Measurements from ENCODE around the gene MORN3. TPM values are rescaled to one million over a fixed set of nuclear protein-coding genes. Genes with fewer than 3 reads are reported as not detected.
"Not testable (repeated sequence)": the region's sequence is repeated elsewhere in the genome, so short reads cannot be mapped to it uniquely, and the experiment has no call there.

Gene MORN3
- total and polyA plus RNA-seq, 11 donors, result 0.07 to 0.27 (median 0.18) TPM; not detected in 4

GRCh38 chr12:121641343-121641630, 28.2 kb downstream of the MORN3 start:
- no peaks in the 10 kb centered on the region for H3K27me3 ChIP-seq
- ATAC-seq (no peak), DNase-seq (no peak)
- no peak overlapping the region for H3K4me3 ChIP-seq
- peaks cover 0 to 18% (median 0%) of the 10 kb centered on the region in 12 donors for H3K4me1 ChIP-seq
- no peak overlapping the region for H3K27ac ChIP-seq
- H3K36me3 ChIP-seq, result peaks cover 0 to 23% (median 10%) of the 10 kb centered on the region in 9 donors
- H3K9me3 ChIP-seq, result no peaks in the 10 kb centered on the region
- intact Hi-C loops (cut with DNase I), result no loop called here
- no peak for TF ChIP-seq POLR2A (IDR thresholded peaks at IDR 0.05)
- TF ChIP-seq CTCF (IDR thresholded peaks at IDR 0.05), result no peak
- 94 to 98% (median 96%) methylated on average over 18 of the region's 18 CpGs for WGBS, 4 donors

GRCh38 chr12:121638298-121639202, 30.9 kb downstream of the MORN3 start:
- TF ChIP-seq POLR2A (IDR thresholded peaks at IDR 0.05) (no peak), CTCF (IDR thresholded peaks at IDR 0.05) (no peak)
- no peak for DNase-seq
- H3K9me3 ChIP-seq, result no peaks in the 10 kb centered on the region
- H3K27me3 ChIP-seq, result no peaks in the 10 kb centered on the region
- WGBS, 4 donors, result 95 to 97% (median 95%) methylated on average over 8 to 14 of the region's 14 CpGs
- peaks cover 0 to 23% (median 10%) of the 10 kb centered on the region in 9 donors for H3K36me3 ChIP-seq
- no peak for ATAC-seq
- H3K4me1 ChIP-seq, result peaks cover 0 to 18% (median 0%) of the 10 kb centered on the region in 12 donors
- H3K27ac ChIP-seq, result peak overlapping the region in 1 of 12 donors; percentile 85
- intact Hi-C loops (cut with DNase I), result no loop called here
- no peak overlapping the region for H3K4me3 ChIP-seq

GRCh38 chr12:121637231-121637914, 32.1 kb downstream of the MORN3 start:
- intact Hi-C loops (cut with DNase I), result no loop called here
- Histone ChIP-seq H3K9me3 (no peaks in the 10 kb centered on the region), H3K27ac (peak overlapping the region in 1 of 12 donors; percentile 85), H3K27me3 (no peaks in the 10 kb centered on the region), H3K4me3 (no peak overlapping the region), H3K36me3 (peaks cover 0 to 15% (median 9%) of the 10 kb centered on the region in 9 donors), H3K4me1 (peaks cover 0 to 29% (median 5%) of the 10 kb centered on the region in 12 donors)
- ATAC-seq (peak in 2 of 4 donors; percentile 52 to 66), DNase-seq (peak in 3 of 5 donors; percentile 33 to 72 (median 38))
- no peak for TF ChIP-seq CTCF (IDR thresholded peaks at IDR 0.05)
- no peak for TF ChIP-seq POLR2A (IDR thresholded peaks at IDR 0.05)
- WGBS, 4 donors, result 74 to 85% (median 78%) methylated on average over 9 to 10 of the region's 10 CpGs

GRCh38 chr12:121634836-121635235, 34.6 kb downstream of the MORN3 start:
- H3K4me1 ChIP-seq, result peaks cover 0 to 53% (median 8%) of the 10 kb centered on the region in 12 donors
- H3K27ac ChIP-seq, result no peak overlapping the region
- no peaks in the 10 kb centered on the region for H3K36me3 ChIP-seq
- ATAC-seq, result no peak
- TF ChIP-seq CTCF (IDR thresholded peaks at IDR 0.05), result no peak
- WGBS, 4 donors, result 71 to 87% (median 82%) methylated on average over 12 to 13 of the region's 13 CpGs
- no peaks in the 10 kb centered on the region for H3K27me3 ChIP-seq
- no peak overlapping the region for H3K4me3 ChIP-seq
- intact Hi-C loops (cut with DNase I), result loop anchor here in 2 of 10 donors (5.0 kb wide), 2 partner anchors 32 to 42 kb away; partner anchors contain the start of gene MORN3 (in 1 of the 2)
- H3K9me3 ChIP-seq, result no peaks in the 10 kb centered on the region
- DNase-seq, result no peak

- H3K27ac ChIP-seq, ATAC-seq, DNase-seq, H3K27me3 ChIP-seq, H3K9me3 ChIP-seq, H3K4me3 ChIP-seq, H3K36me3 ChIP-seq: not testable (repeated sequence)
- peaks cover 0 to 63% (median 16%) of the 10 kb centered on the region in 12 donors for H3K4me1 ChIP-seq
- WGBS, 4 donors, result 94 to 100% (median 97%) methylated on average over 4 to 7 of the region's 11 CpGs
- intact Hi-C loops (cut with DNase I), result loop anchor here in 2 of 10 donors (5.0 kb wide), 2 partner anchors 33 to 43 kb away; partner anchors contain the start of gene MORN3 (in 1 of the 2)
Measured at GRCh38 chr12:121633833-121634196, 35.6 kb downstream of the MORN3 start.

All from heart left ventricle (tissue), 16 donors.